DOHH2 (cell line): ENCODE data around the gene FAM32A.

ENCODE experiments used
- H3F3A ChIP-seq: fragments of 200-600 bp; sonication (generic), shearing (Covaris generic); 2 replicates; pipeline ENCODE4 v1.6.0; 2016; ENCODE audit warnings: antibody characterized with exemption, mild to moderate bottlenecking; ENCODE audit not compliant: control insufficient read depth, insufficient read depth
- H3K27ac ChIP-seq: fragments of 200-600 bp; sonication (generic); 2 replicates; pipeline ENCODE4 v1.5.1; 2014; ENCODE audit warnings: low read depth, mild to moderate bottlenecking, low read length, moderate library complexity
- H3K27me3 ChIP-seq: fragments of 200-600 bp; sonication (generic); 2 replicates; pipeline ENCODE4 v1.6.1; 2014; ENCODE audit warnings: mild to moderate bottlenecking, low read length, mixed read lengths; ENCODE audit not compliant: control insufficient read depth
- H3K36me3 ChIP-seq: fragments of 200-600 bp; sonication (generic); 2 replicates; pipeline ENCODE4 v1.6.1; 2014; ENCODE audit warnings: mild to moderate bottlenecking, low read length, moderate library complexity, mixed read lengths; ENCODE audit not compliant: control insufficient read depth
- H3K4me1 ChIP-seq: fragments of 200-600 bp; sonication (generic); 2 replicates; pipeline ENCODE4 v1.6.1; 2014; ENCODE audit warnings: mild to moderate bottlenecking, low read length, mixed read lengths; ENCODE audit not compliant: control insufficient read depth
- H3K4me2 ChIP-seq: fragments of 200-600 bp; sonication (generic); 2 replicates; pipeline ENCODE4 v1.6.0; 2014; ENCODE audit warnings: mild to moderate bottlenecking, low read length, moderate library complexity
- H3K4me3 ChIP-seq: fragments of 200-600 bp; sonication (generic); 2 replicates; pipeline ENCODE4 v1.5.1; 2014; ENCODE audit warnings: mild to moderate bottlenecking, low read length, mixed read lengths
- H3K79me2 ChIP-seq: fragments of 200-600 bp; sonication (generic); 2 replicates; pipeline ENCODE4 v1.6.1; 2014; ENCODE audit warnings: mild to moderate bottlenecking, low read length, mixed read lengths; ENCODE audit not compliant: control insufficient read depth
- H3K9me2 ChIP-seq: fragments of 200-600 bp; sonication (generic); replicated peaks from 2 replicates; pipeline ENCODE4 v1.6.1; 2014; ENCODE audit warnings: mild to moderate bottlenecking, low read length, mixed read lengths; ENCODE audit not compliant: control insufficient read depth
- H3K9me3 ChIP-seq: fragments of 200-600 bp; sonication (generic); 2 replicates; pipeline ENCODE4 v1.6.1; 2014; ENCODE audit warnings: antibody characterized with exemption, low read length, mixed read lengths; ENCODE audit not compliant: control insufficient read depth, insufficient read depth
- H4K20me1 ChIP-seq: fragments of 200-600 bp; sonication (generic); 2 replicates; pipeline ENCODE4 v1.6.0; 2014; ENCODE audit warnings: low read depth, mild to moderate bottlenecking, antibody characterized with exemption, low read length, moderate library complexity; ENCODE audit not compliant: control insufficient read depth, insufficient read depth
- EZH2phosphoT487 ChIP-seq: fragments of 200-600 bp; sonication (generic); IDR thresholded peaks from 2 replicates; pipeline ENCODE4 v1.6.1; 2017; ENCODE audit warnings: borderline replicate concordance, mild to moderate bottlenecking, antibody characterized with exemption, low read length, moderate library complexity, mixed read lengths
- TF ChIP-seq, protein P1 (sequence below): fragments of 200-600 bp; sonication (generic); IDR thresholded peaks from one replicate; pipeline ENCODE4 v1.5.1; 2014; ENCODE audit warnings: antibody characterized with exemption, mild to moderate bottlenecking, low read depth, low read length; ENCODE audit not compliant: poor library complexity, severe bottlenecking

FAM32A gene

GRCh38 chr19:16222806-16223205 lies 37.6 kb downstream of the FAM32A start:
- Histone ChIP-seq H4K20me1 (no peaks in the 10 kb centered on the region), H3K79me2 (peaks cover 4% of the 10 kb centered on the region; the same call in 1 of the 2 replicates)

DNA sequence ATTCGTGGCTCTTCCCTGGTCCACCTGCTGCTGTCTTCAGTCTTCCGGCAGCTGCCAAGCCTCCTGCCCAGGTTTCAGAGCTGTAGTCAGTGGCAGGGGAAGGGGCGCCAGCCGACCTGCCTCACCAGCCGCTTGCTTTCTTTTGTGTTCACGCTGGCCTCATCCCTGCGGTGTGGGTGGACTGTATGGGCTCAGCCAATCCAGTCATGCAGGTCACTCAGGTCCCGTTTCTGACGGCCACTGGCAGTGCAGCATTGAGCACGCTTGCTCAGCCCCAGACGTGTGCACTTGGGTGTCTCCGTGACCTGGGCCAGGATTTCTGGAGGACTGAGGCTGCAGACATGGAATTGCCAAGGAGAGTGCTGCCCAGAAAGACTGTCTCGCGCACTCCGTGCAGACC lies 38.5 kb downstream of the FAM32A start:
- H3K27ac ChIP-seq = no peak overlapping the region
- peaks cover 19% of the 10 kb centered on the region for H3K9me3 ChIP-seq
- H3K27me3 ChIP-seq = no peaks in the 10 kb centered on the region
- no peaks in the 10 kb centered on the region for H3K79me2 ChIP-seq
- no peaks in the 10 kb centered on the region for H3K9me2 ChIP-seq
- H3K4me3 ChIP-seq = no peak overlapping the region
- H3K4me1 ChIP-seq = no peaks in the 10 kb centered on the region
- H3K4me2 ChIP-seq = no peak overlapping the region
- no peaks in the 10 kb centered on the region for H4K20me1 ChIP-seq
- no peaks in the 10 kb centered on the region for H3F3A ChIP-seq
- TF ChIP-seq, protein P1, sequence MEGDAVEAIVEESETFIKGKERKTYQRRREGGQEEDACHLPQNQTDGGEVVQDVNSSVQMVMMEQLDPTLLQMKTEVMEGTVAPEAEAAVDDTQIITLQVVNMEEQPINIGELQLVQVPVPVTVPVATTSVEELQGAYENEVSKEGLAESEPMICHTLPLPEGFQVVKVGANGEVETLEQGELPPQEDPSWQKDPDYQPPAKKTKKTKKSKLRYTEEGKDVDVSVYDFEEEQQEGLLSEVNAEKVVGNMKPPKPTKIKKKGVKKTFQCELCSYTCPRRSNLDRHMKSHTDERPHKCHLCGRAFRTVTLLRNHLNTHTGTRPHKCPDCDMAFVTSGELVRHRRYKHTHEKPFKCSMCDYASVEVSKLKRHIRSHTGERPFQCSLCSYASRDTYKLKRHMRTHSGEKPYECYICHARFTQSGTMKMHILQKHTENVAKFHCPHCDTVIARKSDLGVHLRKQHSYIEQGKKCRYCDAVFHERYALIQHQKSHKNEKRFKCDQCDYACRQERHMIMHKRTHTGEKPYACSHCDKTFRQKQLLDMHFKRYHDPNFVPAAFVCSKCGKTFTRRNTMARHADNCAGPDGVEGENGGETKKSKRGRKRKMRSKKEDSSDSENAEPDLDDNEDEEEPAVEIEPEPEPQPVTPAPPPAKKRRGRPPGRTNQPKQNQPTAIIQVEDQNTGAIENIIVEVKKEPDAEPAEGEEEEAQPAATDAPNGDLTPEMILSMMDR = no peak
- TF ChIP-seq EZH2phosphoT487 = no peak
- H3K36me3 ChIP-seq = peaks cover 79% of the 10 kb centered on the region

More at GRCh38 chr19:16222806-16223205, 37.6 kb downstream of the FAM32A start:
- Histone ChIP-seq H3K4me1 (no peaks in the 10 kb centered on the region), H3K9me2 (no peaks in the 10 kb centered on the region), H3K9me3 (peaks cover 19% of the 10 kb centered on the region), H3K27me3 (no peaks in the 10 kb centered on the region), H3F3A (no peaks in the 10 kb centered on the region), H3K27ac (no peak overlapping the region), H3K4me3 (no peak overlapping the region), H3K4me2 (no peak overlapping the region), H3K36me3 (peaks cover 82% of the 10 kb centered on the region)
- TF ChIP-seq EZH2phosphoT487 = no peak
- TF ChIP-seq, protein P1 = no peak

DNA sequence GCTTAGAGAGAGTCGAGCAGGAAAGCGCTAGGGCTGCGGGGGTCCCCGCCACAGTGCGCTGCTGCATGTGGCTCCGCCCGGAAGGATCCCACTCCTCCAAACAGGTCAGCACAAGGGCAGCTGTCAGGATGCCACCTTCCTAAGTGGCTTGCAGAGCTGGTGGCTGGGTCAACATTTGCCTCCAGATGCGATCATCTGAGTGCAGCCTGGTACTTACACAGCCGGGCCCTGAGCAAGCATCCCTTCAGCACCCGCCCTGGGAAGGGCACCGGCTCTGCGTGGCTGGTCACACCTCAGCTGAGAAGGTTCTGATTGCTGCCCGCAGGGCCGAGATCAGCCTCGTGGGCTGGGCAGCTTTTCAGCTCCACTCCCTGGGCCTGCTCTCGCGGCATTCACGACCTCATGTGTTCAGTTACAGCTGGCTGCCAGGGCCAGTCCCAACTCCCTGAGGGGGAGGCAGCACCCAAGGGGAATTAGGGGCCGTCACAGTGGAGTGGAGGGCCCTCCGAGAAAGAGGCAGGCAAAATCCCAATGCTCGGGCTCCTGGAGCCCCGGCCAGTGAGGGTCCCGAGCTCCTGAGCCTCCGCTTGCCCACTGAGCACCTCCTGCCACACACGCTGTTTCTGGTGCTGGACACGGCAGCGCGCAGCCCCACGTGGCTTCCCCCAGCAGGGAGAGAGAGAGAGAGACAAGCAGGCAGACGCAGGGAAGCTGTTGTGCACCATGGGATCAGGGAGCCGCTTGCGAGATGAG lies 39.3 kb downstream of the FAM32A start:
- Histone ChIP-seq H3K9me3 (peaks cover 19% of the 10 kb centered on the region), H3K27me3 (no peaks in the 10 kb centered on the region), H3K9me2 (no peaks in the 10 kb centered on the region), H3K4me2 (no peak overlapping the region), H3K36me3 (peaks cover 74% of the 10 kb centered on the region), H3K79me2 (no peaks in the 10 kb centered on the region), H3F3A (no peaks in the 10 kb centered on the region), H4K20me1 (no peaks in the 10 kb centered on the region), H3K27ac (no peak overlapping the region), H3K4me1 (no peaks in the 10 kb centered on the region), H3K4me3 (no peak overlapping the region)
- TF ChIP-seq, protein P1 = no peak
- TF ChIP-seq EZH2phosphoT487 = no peak
